ENCODE results near the gene MDK.

The MDK gene

GRCh38 chr11:46383974-46384701, 2.7 kb downstream of the MDK start:
- DNase-seq, result no peak

DNA sequence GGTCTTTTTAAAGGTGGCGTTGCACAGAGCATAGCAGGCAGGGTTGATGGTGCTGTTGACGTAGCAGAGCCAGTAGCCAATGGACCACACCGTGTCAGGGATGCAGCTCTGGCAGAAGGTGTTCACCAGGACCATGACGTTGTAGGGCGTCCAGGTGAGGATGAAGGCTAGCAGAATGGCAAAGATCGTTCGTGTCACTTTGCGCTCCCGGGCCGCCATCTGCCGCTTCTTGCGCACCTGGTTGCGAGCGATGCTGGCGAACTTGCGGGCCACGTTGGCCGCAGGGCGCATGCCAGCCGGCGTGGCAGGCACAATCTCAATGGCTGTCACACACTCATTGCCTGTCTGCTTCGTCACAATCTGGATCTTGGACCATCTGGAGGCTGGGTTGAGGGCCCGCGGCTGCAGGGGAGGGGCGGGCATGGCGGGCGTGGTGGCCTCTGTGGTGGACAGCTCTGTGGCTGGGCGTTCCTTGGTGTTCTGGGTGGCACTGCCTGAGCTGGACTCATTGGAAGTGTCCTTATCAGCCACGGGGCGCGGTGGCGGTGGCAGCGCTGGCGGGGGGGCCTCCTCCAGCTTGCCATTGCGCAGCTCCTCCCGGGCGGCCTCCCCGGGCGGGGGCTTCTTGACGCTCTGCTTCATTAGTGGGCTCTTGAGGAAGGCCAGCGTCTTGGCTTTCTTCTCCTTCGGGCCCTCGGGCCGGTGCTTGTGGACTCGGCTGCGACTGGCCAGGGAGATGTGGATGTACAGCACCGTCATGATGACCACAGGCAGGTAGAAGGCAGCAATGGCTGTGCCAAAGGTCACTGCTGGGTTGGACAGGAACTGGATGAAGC, 3.9 kb downstream of the MDK start:
- no peak for DNase-seq

- no peak for DNase-seq
Measured at GRCh38 chr11:46386005-46386578, 4.6 kb downstream of the MDK start.

DNA sequence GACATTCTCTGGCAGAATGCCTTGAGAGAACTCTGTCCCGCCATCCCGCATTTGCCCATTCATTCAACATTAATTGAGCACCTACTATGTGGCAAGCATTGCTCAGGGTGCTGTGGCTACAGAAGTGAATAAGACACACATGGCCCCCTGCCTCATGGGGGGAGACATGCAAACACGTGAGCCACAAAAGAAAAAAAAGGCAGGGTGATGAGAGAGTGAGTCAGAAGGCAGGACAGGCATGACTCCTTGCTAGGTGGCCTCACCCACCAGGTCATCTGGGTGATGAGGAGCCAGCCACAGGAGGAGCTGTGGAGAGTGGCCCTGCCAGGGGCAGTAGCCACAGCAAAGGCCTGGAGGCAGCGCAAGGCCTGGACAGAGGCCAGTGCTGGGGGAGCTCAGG, 5.2 kb downstream of the MDK start:
- DNase-seq, result no peak

DNA sequence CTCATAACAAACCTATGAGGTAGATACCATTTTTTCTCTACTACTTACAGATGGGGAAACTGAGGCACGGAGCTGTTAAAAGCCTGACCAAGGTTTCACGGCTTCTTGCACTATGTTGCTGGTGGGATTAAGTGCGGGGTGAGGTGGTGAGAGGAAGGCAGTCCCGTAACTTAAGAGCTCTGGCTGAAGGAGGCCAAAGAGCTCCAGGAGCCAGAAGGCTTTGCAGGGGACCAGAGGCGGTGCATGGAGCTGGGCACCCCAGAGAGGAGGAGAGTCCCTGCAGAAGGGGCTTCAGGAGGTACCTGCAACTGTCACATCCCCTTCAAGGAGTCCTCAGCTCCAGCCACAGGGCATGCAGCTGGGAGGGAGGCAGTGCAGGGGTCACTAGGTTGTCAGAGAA, 6.0 kb downstream of the MDK start:
- DNase-seq, result no peak

DNA sequence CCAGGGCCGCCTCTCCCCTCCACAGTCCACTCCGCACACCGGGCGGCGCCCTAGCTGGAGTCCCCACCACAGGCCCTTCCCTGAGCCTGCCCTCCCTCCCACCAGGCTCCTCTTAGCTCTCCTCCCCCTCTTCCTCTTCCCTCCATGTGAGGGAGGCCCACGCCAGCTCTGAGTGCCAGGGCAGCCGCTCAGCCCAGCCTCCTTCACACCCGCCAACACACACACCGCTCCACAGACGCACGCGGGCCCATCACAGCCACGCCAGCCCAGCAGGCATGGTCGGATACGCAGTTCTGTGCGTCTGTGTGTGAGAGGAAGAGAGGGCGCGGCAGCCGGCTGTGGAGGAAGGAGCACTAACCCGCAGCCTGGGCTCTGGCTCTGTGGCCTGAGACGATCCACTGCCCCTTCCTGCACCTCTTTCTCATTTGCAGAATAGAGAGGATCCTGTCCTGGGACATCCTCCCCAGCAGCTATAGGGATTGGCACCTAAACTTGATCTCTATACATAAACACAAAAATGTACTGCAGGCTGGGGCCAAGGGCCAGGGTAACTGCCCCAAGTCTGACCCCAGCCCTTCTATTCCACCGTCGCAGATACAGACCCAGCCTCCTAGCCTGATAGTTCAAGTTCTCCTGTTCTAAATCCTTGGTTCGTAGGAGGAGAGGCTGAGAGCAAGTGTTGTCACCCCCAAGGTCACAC, 6.6 kb downstream of the MDK start:
- no peak for DNase-seq

- no peak for DNase-seq
Measured at GRCh38 chr11:46388619-46389449, 7.4 kb downstream of the MDK start.

- DNase-seq, result no peak
Measured at GRCh38 chr11:46389450-46390330, 8.2 kb downstream of the MDK start.

GRCh38 chr11:46390331-46391171, 9.1 kb downstream of the MDK start:
- DNase-seq, result no peak

DNA sequence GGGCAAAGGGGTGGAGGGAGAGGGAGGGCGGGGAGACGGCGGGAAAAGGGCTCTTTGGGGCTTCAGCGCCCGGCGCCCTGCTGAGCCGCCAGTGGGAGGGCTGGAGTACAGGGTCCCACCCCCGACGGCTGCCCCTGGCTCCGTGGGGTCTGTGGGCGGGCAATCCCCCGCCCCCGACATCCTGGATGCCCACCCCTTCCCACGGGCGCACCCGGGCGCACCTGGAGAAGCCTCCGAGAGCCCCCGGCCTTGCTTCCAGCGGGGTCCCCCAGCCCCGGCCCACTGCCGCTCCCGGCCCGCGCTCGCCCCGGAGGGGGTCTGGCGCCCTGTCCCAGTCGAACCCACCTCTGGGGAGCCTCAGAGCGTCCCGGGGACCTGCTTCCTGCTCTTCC, 9.7 kb downstream of the MDK start:
- DNase-seq, result no peak

GRCh38 chr11:46391578-46392420, 10.3 kb downstream of the MDK start, which contains the start of gene CHRM4:
Gene CHRM4, minus strand, starts transcription at chr11:46391776. Its CDS starts 5,219 bp downstream, at chr11:46386557.
- DNase-seq, result no peak

DNA sequence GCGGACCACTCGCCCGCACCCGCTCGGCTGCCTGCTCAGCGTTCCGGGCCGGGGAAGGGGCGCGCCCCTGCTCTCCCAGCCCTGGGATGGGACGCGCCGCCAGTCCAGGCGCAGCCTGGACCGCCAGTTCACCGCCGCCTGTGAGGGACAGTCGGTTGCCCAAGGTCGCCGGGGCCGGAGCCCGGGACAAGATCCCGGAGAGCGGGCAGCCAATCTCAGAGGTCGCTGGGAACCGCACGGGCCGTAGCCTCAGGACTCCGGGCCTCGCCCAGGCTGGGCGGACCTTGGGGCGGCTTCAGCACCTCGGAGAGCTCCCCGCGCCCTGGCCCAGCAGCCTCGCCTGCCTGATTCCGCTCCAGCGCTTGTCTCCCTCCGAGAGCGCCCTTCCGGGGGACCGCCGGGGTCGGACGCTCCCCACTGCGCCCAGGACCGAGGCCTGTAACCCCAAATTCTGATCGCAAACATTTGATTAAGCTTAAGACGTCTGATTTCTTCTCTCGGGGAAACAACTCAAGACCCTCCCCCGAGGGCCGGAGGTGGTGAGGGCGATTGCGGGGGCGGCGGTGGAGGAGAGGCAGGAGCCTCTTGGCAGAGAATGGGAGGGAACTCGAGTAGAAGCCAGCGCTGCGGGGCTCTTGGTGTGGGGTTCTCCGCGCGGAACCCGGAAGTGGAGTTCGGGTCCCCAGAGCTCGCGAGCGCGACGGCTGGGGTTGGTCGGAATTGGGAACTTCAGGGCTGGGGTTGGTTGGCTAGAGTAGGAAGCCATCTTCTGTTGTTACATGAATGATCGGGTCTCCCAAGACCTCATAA, 11.2 kb downstream of the MDK start:
- no peak for DNase-seq

DNA sequence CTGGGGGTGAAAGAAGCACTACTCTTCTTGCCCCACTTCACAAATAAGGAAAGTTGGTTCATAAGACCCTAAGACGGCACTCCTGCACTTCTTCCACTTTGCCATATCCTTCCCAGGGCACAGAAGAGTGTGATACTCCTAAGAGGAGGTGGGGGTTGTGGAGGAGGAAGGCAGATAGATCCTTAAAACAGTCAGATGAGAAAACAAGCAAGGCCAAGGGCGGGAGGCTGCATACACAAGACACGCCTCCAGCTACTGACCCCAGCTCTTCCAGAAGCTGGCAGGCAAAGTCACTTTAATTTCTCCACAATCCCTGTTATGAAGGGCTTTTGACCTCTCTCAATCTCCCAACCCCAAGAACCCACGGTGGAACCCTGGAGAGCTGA, 11.8 kb downstream of the MDK start:
- no peak for DNase-seq

DNA sequence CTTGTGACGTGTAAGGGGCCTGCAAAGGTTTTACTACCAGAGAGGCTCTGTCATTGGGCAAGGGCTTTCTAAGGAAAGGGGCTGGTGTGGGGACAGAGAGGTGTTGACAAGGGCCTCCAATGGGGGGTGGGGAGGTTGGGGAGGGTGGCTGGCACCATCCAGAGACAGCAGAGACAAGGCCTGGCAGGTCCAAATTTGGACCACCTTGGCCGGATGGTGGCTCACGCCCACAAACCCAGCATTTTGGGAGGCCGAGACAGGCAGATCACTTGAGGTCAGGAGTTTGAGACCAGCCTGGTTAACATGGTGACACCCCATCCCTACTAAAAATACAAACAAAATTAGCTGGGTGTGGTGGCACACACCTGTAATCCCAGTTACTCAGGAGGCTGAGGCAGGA, 12.3 kb downstream of the MDK start:
- no peak for DNase-seq

DNA sequence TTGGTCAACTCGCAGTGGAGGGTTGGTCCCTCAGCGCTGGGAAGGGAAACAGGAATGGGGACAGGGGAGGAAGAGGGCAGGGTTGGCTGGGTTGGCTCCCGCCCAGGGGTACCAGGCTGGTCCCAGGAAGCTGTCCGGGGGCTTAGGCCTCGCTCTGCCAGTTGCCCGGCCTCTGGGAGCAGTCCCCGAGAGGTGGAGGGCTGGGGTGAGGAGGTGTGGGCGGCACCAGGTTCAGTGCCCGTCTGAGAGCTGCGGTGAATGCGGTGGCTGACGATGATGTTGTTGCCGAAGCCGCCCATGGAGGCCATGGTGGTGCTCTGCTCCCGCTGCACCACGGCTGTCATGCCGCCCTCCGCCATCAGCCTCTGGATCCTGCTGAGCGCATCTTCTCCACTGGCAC, 16.1 kb downstream of the MDK start:
- DNase-seq, result no peak

GRCh38 chr11:46402957-46403902, 21.8 kb downstream of the MDK start:
- DNase-seq, result no peak

GRCh38 chr11:46404476-46405017, 23.1 kb downstream of the MDK start:
- no peak for DNase-seq

Data from NCI-H1417 treated with DMSO at 0.1 percent for 48 hours (cell line).